CD4-positive, alpha-beta T cell treated with Interleukin-6 at 100 ng/mL for 8 hours (primary cell): ENCODE results near the gene CDC42BPB.

ENCODE experiments used
- DNase-seq: peaks from one replicate; pipeline ENCODE4 v3.0.0-alpha.2; 2020; ENCODE audit warnings: mixed read lengths, low spot score

The CDC42BPB gene

DNA sequence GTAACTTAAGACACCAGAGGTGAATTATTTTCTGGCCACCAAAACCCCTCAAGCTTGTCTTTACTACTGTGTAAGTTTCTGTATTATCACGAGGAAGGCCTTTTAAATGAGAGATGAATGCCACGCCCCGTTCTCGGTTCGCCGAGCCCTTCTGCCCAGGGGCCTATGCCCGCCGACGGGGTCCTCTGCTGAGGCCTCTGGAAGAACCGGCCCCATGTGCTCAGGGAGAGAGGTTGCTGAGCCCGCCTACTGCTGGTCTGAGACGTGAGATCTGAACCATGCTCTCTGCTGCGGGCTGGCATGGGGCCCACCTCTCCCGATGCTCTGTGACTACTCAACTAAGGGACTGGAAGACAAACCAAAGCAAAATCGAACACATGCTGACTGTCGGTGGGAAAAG is 113.9 kb downstream of the CDC42BPB start:
- DNase-seq: no peak

DNA sequence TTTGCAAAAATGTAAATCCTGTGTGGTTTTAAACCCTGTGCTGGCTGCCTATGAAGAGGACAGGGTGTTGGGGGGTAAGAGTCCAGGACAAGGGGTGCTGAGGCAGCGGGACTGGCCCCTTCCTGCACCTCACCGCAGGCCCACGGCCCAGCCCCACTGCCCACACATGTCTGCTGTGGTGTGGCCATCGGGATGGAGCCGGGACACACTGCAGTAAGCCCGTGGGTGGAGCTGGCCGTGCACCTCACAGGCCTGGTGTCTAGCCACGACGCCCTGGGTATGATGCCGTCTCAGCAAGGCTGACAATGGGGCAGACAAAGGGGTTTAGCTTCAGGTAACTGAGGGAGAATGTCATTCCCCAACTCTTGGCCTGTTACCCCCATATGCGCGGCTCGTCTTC is 115.3 kb downstream of the CDC42BPB start:
- DNase-seq: no peak

DNA sequence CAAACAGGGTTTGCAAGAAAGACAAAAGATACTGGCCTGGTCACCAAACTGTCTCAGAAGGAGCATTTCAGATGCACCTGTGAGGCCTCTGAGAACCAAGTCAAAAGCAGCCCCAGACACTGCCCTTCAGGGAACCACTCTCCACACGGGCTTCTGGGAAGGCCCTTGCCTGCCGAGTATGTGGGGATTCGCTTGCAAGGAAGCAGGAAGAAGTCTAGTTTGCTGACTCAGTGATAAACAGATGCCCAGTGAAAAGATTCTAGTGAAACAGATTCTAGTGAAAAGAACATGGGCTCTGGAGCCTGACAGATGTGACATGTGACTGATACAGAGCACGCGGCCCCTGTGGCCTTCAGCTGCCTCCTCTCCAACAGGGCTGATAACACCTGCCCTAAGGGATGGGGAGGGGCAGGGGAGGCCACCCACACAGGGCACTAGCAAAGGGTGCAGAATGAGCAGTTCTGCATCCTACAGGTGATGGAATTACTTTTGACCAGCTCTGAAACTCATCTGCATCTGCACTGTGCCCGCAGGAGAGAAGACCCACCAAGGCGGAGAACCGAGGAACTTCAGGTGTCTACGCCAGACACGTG is 115.8 kb downstream of the CDC42BPB start:
- DNase-seq: no peak

DNA sequence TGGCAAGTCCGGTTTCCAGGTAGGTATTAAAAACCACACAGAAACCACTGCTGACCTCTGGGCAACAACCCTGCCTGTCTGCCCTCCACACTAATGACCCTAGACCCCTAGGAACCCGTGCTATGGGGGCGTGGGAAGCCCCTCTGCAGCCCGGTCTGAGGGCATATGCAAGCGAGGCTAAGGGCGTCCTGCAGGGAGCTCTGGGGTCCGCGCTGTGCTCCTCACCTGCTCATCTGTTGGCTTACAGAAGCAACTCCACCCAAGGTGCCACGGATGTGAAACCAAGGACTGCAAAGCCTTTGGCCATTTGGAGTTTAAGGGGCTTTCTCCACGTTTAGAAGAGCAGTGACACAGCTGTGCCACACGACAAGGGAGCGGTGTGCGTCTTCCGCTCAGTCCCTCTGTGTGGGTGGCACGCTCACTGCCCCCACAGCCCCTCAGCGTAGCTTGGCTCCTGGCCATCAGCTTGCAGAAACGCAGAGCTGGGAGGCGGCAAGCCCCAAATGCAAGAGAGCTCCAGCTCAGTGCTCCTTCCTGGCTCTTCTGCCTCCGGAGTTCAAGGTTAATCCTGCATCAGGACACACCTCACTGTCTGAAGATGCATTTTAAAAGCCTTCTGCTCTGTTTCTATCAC is 116.5 kb downstream of the CDC42BPB start:
- no peak for DNase-seq

DNA sequence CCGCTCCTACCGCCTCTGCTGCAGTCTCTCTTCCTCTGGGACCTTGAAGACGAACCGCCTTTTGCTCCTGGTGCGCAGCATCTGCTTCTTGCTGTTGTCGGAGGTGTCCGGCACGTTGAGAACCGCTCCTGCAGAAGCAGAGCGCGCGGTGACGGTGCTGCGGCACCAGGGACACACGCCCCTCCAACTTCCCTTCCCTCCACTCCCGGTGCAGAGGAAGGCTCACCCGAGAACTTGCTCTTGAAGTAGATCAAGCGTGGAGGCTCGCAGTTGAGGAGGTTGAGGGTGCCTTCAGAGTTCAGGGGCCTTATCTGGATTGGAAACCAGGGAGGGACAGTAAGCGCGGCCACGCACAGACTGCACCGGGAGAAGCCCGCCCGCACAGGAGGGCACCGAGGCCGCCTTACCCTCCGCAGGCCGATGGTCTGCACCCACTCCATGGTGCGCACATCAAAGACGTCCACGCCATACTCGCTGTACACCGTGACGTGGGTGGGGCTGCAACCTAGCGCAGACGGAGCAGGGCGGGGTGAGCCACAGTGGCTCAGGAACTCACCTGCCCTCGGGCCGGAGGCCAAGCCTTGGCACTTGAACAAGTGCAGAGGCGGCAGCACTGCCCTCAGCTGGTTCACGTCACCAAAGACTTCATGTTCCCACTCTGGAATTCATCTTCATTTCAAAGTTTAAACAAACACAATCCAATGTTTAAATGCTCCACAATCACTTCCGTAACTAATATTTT is 117.4 kb downstream of the CDC42BPB start:
- no peak for DNase-seq

DNA sequence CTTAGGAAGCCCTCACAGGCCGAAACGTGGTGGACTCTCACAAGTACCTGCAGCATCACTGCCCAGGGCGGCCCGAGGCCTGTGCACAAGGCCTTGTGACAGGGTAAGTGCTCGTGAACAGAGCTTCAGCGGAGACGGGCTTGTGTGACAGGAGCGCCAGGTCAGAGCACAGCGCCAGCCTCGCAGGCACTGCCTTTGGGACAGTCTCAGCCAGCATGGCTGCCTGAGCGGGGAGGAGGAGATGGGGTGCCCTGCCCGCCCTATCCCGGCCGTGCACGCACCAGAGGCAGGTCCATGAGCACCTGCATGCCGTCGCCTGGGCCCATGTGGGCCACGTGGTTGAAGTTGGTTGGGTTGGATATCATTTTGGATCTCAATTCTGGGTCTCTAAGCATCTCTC is 118.0 kb downstream of the CDC42BPB start:
- DNase-seq: no peak

GRCh38 chr14:102938191-102938590 is 119.2 kb downstream of the CDC42BPB start:
- DNase-seq: no peak

DNA sequence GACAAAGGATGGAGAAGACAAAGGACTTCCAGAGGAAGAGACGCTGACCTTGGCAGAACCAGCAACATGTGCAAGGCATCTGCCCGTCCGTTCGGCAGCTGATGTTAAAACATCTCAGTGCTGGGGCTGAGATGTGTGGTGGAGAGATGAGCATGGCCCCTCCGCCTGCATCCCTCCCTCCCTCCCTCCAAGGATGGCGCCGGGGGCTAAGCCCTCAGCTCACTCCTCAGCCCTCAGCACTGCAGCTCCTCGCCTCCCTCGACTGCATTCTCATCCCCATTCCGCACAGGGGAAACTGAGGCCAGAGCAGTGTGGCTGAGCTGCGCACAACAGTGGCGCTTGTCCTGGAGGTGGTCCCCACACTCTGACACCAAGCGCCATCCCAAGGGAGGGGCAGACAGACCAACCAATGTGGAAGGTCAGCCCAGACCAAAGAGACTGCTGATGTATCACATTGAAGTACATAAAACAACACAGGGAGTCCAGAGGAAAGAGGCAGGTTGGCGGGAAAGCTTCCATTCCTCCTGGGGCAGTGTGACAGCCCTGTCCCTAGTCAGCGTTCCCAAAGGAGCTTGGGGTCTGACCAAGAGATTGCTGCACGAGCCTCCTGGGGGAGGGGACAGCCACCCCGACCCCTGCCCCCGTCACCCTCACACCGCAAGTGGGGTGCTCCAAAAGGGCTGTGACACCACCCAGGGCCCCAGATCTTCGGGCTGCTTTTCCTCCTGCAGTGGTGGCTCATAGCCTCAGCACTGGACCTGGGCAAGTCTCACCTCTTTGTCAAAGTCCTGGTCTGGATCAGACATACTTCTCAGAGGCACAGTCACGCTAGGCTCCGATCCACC is 119.8 kb downstream of the CDC42BPB start:
- no peak for DNase-seq

GRCh38 chr14:102935756-102936155 is 121.6 kb downstream of the CDC42BPB start:
- DNase-seq: no peak

DNA sequence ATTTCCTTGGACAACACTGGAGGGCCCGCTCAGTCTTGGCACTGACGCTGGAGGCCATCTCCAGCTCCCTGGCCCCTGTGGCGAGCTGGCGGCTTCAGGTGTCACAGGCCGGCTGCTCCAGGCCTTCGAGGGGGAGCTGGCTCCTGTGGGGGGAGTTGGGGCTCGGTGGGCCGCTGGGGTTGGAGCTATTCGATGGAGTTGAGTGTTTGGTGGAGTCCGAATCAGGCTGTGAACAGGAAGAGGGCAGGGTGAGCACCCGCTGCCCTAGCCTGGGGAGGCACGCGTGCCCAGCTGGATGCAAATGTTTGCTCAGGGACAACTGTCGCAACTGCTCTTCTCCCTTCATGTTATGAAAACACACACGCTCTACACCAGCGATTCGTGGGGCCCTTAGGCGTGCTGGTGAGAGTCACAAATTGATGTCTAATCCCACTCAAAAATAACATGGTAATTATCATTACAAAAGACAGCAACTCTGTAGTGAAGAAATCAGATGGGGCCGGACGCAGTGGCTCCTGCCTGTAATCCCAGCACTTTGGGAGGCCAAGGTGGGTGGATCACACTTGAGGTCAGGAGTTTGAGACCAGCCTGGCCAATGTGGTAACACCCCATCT is 123.6 kb downstream of the CDC42BPB start:
- no peak for DNase-seq

DNA sequence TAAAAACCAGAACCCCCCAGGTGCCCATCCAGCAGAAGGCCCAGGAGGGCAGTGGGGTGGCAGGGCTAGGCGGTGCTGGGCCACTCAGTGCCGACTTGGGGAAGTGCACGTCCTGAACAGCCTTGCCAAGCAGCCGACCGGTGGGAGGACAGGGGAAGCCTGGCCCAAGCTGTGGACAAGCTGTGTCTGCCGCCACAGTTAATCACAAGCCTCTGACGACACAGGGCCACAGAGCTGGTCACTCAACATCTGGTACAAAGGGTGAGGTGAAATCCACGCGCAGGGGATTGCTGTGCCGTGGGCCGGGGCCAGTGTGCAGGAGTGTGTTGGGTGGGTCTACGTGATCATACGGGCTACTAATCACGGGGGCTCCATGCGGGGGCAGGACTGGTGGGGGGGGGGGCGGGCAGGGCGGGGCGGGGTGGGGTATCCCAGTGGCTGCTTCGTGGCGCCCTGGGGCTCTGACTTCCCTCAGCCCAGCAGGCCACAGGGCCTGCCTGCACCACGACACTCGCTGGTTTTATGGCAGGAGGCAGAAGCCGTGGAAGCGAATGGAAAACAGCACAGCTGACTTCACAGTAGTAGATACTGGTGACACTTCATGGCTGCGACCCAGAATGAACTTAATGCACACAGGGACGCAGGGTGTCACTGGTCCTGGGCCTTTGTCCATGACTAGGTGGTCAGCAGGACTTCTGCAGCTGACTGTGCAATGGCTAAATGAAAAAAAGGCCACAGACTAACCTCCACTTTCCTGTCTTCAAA is 124.7 kb downstream of the CDC42BPB start:
- DNase-seq: no peak

DNA sequence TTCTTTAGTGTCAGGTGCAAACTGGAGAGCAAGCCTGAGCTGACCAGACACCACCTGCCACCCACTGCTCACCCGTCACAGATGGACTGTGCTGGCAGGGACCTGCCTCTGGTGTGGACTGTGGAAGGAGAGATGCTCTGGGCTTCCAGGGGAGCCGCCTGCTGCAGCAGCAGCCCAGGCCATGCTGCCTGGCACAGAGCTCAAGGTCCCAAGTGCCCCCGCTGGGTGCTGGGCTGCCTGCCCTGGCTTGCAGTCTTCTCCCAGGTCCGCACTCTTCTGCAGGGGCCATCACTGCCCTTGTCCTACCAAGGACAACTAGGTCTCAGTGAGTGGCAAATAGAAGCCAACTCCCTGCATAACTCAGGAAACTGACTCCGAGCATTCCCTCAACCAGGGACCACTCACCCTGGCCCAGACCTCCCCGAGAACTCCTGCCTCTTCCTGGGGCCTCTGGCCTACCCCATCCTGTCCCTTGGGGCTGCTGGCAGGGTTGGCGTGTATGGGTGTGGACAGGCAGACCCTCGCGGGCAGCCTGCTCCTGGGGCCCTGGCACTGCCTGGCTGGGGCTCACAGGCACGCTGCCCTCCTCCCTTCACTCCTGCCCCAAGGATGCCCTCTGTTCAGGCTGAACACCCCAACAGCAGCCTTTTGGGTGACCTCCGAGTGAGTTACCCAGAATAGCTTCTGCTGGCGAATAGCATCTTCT is 125.6 kb downstream of the CDC42BPB start:
- DNase-seq: no peak

GRCh38 chr14:102930753-102931579 is 126.4 kb downstream of the CDC42BPB start:
- DNase-seq: no peak

- no peak for DNase-seq
Measured at GRCh38 chr14:102930138-102930752, 127.1 kb downstream of the CDC42BPB start.

DNA sequence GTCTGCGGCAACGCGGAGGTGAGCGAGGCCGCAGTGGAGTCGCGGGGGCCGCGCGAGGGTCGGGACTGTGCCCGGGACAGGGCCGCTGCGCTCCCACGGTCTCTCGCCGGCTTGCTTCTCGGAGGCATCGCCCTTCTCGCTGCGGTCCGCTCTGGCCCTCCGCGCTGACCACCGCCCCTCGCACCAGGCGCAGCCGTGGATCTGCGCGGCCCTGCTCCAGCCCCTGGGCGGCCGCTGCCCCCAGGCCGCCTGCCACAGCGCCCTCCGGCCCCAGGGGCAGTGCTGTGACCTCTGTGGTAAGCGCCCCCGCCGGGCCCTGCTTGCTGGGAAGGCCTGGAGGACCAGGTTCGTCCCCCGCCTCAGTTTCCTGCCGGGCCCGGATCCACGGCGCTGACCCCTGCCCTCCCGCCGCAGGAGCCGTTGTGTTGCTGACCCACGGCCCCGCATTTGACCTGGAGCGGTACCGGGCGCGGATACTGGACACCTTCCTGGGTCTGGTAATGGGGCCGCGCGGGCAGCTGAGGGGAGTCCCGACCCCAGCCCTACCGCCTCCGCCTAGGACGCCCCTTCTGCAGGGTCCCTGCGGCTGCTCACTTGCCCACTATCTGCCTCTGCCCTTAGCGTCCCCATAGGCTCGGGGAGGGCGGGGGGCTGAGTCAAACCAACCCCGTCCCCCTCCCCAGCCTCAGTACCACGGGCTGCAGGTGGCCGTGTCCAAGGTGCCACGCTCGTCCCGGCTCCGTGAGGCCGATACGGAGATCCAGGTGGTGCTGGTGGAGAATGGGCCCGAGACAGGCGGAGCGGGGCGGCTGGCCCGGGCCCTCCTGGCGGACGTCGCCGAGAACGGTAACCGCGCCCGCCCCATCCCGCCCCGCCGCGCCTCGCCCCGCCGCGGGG is 127.9 kb downstream of the CDC42BPB start:
- DNase-seq: no peak

- peak; percentile 82 for DNase-seq
Measured at GRCh38 chr14:102928412-102929240, 128.7 kb downstream of the CDC42BPB start.

DNA sequence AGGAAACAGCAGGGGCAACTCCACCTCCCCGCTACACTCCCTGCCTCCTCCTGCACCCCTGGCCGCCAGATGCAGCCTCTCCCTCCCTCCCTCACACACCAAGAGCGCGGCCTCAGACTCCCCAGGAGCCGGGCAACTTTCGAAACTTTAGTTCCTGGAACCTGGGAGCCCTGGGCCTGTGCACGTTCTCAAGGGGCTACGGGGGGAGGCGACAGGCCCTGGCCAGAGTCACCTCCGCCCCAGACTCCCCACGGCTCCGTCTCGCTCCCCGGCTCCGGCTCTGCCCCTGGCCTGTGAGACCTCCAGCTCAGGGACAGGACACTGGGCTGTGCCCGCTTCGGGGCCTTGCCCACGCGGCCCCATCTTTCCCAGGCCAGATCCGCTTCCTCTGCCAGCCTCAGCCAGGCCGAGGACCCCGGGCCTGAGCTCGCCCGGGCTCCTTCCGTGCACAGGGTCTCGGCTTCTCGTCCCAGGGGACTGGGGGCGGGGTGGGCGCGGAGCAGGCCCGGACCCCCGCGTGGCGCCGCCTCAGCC is 129.4 kb downstream of the CDC42BPB start:
- DNase-seq: no peak
